CD4-positive, alpha-beta T cell treated with Interleukin-15 for 4 hours (primary cell): ENCODE measurements around the gene PTPRN2.
A peak's percentile ranks its signal among the peaks of the same experiment; 100 is the strongest.
"Not testable (repeated sequence)": the region's sequence is repeated elsewhere in the genome, so short reads cannot be mapped to it uniquely, and the experiment has no call there.

Experiments used
- DNase-seq: peaks from one replicate; pipeline ENCODE4 v3.0.0-alpha.2; 2020; ENCODE audit warnings: low spot score

The PTPRN2 gene

GRCh38 chr7:158385496-158386354, 201.9 kb downstream of the PTPRN2 start:
- not testable (repeated sequence) for DNase-seq

- no peak for DNase-seq
Observed at GRCh38 chr7:158384746-158385145, 202.9 kb downstream of the PTPRN2 start.

GRCh38 chr7:158383665-158384064, 204.0 kb downstream of the PTPRN2 start:
- DNase-seq = no peak

GRCh38 chr7:158382363-158383254, 205.0 kb downstream of the PTPRN2 start:
- DNase-seq = no peak

GRCh38 chr7:158381956-158382355, 205.7 kb downstream of the PTPRN2 start:
- no peak for DNase-seq

GRCh38 chr7:158378978-158379377, 208.6 kb downstream of the PTPRN2 start:
- DNase-seq = no peak

- DNase-seq = no peak
Observed at GRCh38 chr7:158377800-158378623, 209.6 kb downstream of the PTPRN2 start.

- not testable (repeated sequence) for DNase-seq
Observed at GRCh38 chr7:158376839-158377186, 210.8 kb downstream of the PTPRN2 start.

GRCh38 chr7:158376146-158376838, 211.3 kb downstream of the PTPRN2 start:
- peak; percentile 3 for DNase-seq

GRCh38 chr7:158375034-158375433, 212.6 kb downstream of the PTPRN2 start:
- DNase-seq = no peak

GRCh38 chr7:158374586-158374985, 213.0 kb downstream of the PTPRN2 start:
- no peak for DNase-seq

GRCh38 chr7:158374146-158374545, 213.5 kb downstream of the PTPRN2 start:
- DNase-seq = no peak

GRCh38 chr7:158373476-158374133, 214.0 kb downstream of the PTPRN2 start:
- DNase-seq = no peak

GRCh38 chr7:158372400-158373342, 215.0 kb downstream of the PTPRN2 start:
- DNase-seq = no peak

GRCh38 chr7:158371856-158372255, 215.8 kb downstream of the PTPRN2 start:
- DNase-seq = no peak

- no peak for DNase-seq
Observed at GRCh38 chr7:158369866-158370265, 217.8 kb downstream of the PTPRN2 start.

GRCh38 chr7:158369290-158369689, 218.3 kb downstream of the PTPRN2 start:
- DNase-seq = no peak

- DNase-seq = no peak
Observed at GRCh38 chr7:158368449-158368848, 219.2 kb downstream of the PTPRN2 start.

GRCh38 chr7:158367634-158367982, 220.0 kb downstream of the PTPRN2 start:
- no peak for DNase-seq
